K562 (cell line): ENCODE data around the gene LPIN2. TPM values are rescaled to one million over a fixed set of nuclear protein-coding genes. Genes with fewer than 3 reads are reported as not detected.

ENCODE experiments used
- BRF1 ChIP-seq: IDR thresholded peaks from 3 replicates; pipeline ENCODE4 v1.6.1; 2011; ENCODE audit warnings: borderline replicate concordance, mild to moderate bottlenecking; ENCODE audit not compliant: insufficient read length; ENCODE audit errors: extremely low read depth
- DMBX1 ChIP-seq: fragments of 250-450 bp; sonication (Bioruptor Pico); IDR thresholded peaks from 2 replicates; pipeline ENCODE4 v1.8.0; 2022; ENCODE audit warnings: inconsistent platforms, mild to moderate bottlenecking, moderate library complexity, borderline replicate concordance
- HLTF ChIP-seq: fragments of 450-650 bp; IDR thresholded peaks from 2 replicates; pipeline ENCODE4 v1.6.1; 2016
- MED1 ChIP-seq: sonication (generic); formaldehyde crosslinking; IDR thresholded peaks from 2 replicates; pipeline ENCODE4 v1.8.1; 2023; ENCODE audit warnings: missing genetic modification reagents, borderline replicate concordance
- POLR2H ChIP-seq: IDR thresholded peaks from 2 replicates; pipeline ENCODE4 v1.6.1; 2016; ENCODE audit warnings: missing genetic modification characterization, low read depth, mild to moderate bottlenecking, control low read depth, missing compliant biosample characterization, moderate library complexity
- RBM17 ChIP-seq: fragments of 200-400 bp; formaldehyde crosslinking; IDR thresholded peaks from 2 replicates; pipeline ENCODE4 v1.6.1; 2017; ENCODE audit warnings: low read depth, mild to moderate bottlenecking, low read length, borderline replicate concordance
- RNF2 ChIP-seq: sonication (generic); IDR thresholded peaks from 2 replicates; pipeline ENCODE4 v1.6.1; 2016
- SAFB2 ChIP-seq: fragments of 200-400 bp; formaldehyde crosslinking; IDR thresholded peaks from 2 replicates; pipeline ENCODE4 v1.6.1; 2018; ENCODE audit warnings: borderline replicate concordance, low read length, low read depth, moderate library complexity; ENCODE audit not compliant: severe bottlenecking
- TAL1 ChIP-seq: fragments of 450-650 bp; IDR thresholded peaks from 2 replicates; pipeline ENCODE4 v1.6.1; 2016; ENCODE audit warnings: mild to moderate bottlenecking
- TOE1 ChIP-seq, 2 experiments: fragments of 450-650 bp in 1 of 2; sonication (generic) in 1 of 2; formaldehyde crosslinking in 1 of 2; IDR thresholded peaks; 2 replicates each; pipeline versions ENCODE4 v1.7.1 to v1.8.0; 2016 to 2022; ENCODE audit warnings: borderline replicate concordance in 2 of 2, mild to moderate bottlenecking in 2 of 2, antibody characterized with exemption in 1 of 2, inconsistent platforms in 1 of 2, low read depth in 1 of 2, missing genetic modification reagents in 1 of 2, moderate library complexity in 1 of 2
- UBTF ChIP-seq, 2 experiments: IDR thresholded peaks; 2 replicates each; pipeline ENCODE4 v1.6.1; 2012; ENCODE audit warnings: improper control_type of control experiment in 2 of 2, low read depth in 2 of 2, low read length in 2 of 2, borderline replicate concordance in 1 of 2
- XRCC4 ChIP-seq: IDR thresholded peaks from one replicate; pipeline ENCODE4 v1.6.1; 2011; ENCODE audit not compliant: insufficient read depth, insufficient read length; ENCODE audit errors: extremely low read depth
- YBX1 ChIP-seq: fragments of 450-650 bp; IDR thresholded peaks from 2 replicates; pipeline ENCODE4 v1.7.1; 2016; ENCODE audit warnings: mild to moderate bottlenecking
- ZC3H11A ChIP-seq: IDR thresholded peaks from 2 replicates; pipeline ENCODE4 v1.6.1; 2012; ENCODE audit warnings: low read depth, low read length, improper control_type of control experiment
- ZNF165 ChIP-seq: fragments of 250-450 bp; sonication (Bioruptor Pico); IDR thresholded peaks from 2 replicates; pipeline ENCODE4 v1.4.0; 2020; ENCODE audit warnings: borderline replicate concordance
- ZNF175 ChIP-seq: fragments of 200-800 bp; sonication (Bioruptor generic); IDR thresholded peaks from 2 replicates; pipeline ENCODE4 v1.6.1; 2016; ENCODE audit warnings: low read depth, mild to moderate bottlenecking, missing genetic modification characterization, missing compliant biosample characterization
- ZNF780A ChIP-seq: fragments of 250-450 bp; sonication (Bioruptor Pico); IDR thresholded peaks from 2 replicates; pipeline ENCODE4 v1.5.0; 2021; ENCODE audit warnings: mild to moderate bottlenecking
- polyA plus RNA-seq, 8 experiments: library from polyadenylated mRNA; depleted of rRNA in 4 of 8; stranded (reverse) in 5 of 8; unstranded in 3 of 8; fragments of >200 nt; fragmentation: Nextera tagmentation in 2 of 8; fragmentation: Illumina TruSeq in 1 of 8; extraction: Ambion mirVana in 2 of 8; extraction: Trizol in 1 of 8; gene quantifications; 2 replicates each; pipeline versions ENCODE4 v1.2.1 to v1.2.3, GENCODE V29; 2011 to 2014; ENCODE audit warnings: inconsistent platforms in 1 of 8, missing spikeins in 1 of 8
- total RNA-seq, 7 experiments: library from RNA; depleted of rRNA in 6 of 7; stranded (reverse); fragments of >200 nt in 6 of 7; fragmentation: Illumina TruSeq in 2 of 7; extraction: Trizol in 2 of 7; gene quantifications; 2 replicates each; pipeline versions ENCODE4 v1.2.1 to v1.2.3, GENCODE V29; 2011 to 2021; ENCODE audit warnings: low replicate concordance in 1 of 7
- TF ChIP-seq, protein P1 (sequence below), 2 experiments: fragments of 450-650 bp in 1 of 2; sonication (generic) in 1 of 2; formaldehyde crosslinking in 1 of 2; IDR thresholded peaks in 1 of 2; conservative IDR thresholded peaks in 1 of 2; 2 replicates each; pipeline versions ENCODE4 v1.6.1 to v1.8.1; 2016 to 2023; ENCODE audit warnings: mild to moderate bottlenecking in 2 of 2, moderate library complexity in 2 of 2, inconsistent platforms in 1 of 2, missing genetic modification reagents in 1 of 2
- TF ChIP-seq, protein P2 (sequence below): fragments of 450-650 bp; formaldehyde crosslinking; IDR thresholded peaks from 2 replicates; pipeline ENCODE4 v1.4.0; 2020; ENCODE audit warnings: mild to moderate bottlenecking, moderate library complexity
- TF ChIP-seq, protein P3 (sequence below): fragments of 450-650 bp; IDR thresholded peaks from 2 replicates; pipeline ENCODE4 v1.6.1; 2017; ENCODE audit warnings: antibody characterized with exemption

The LPIN2 gene
- total and polyA plus RNA-seq, 9 of the 15 experiments (the other 6 are each of a cell fraction or from before 2014, with no cell fraction given), result 5.2 to 34.8 (median 24.6) TPM

- TF ChIP-seq, protein P1, sequence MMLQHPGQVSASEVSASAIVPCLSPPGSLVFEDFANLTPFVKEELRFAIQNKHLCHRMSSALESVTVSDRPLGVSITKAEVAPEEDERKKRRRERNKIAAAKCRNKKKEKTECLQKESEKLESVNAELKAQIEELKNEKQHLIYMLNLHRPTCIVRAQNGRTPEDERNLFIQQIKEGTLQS (IDR thresholded peaks at IDR 0.05), result 0 out of 2 replicates have a peak, but pooled peaks have one; percentile 13
- TF ChIP-seq, protein P1 (CRISPR knock-in tag; conservative IDR thresholded peaks at IDR 0.05), result no peak
- TF ChIP-seq ZNF780A (CRISPR knock-in tag) (no peak), TOE1 (IDR thresholded peaks at IDR 0.05; ENCODE audit: borderline replicate concordance) (0 out of 2 replicates have a peak, but pooled peaks have one; percentile 19), TOE1 (CRISPR knock-in tag; IDR thresholded peaks at IDR 0.05; ENCODE audit: borderline replicate concordance, low read depth) (no peak), DMBX1 (CRISPR knock-in tag) (peak; percentile 69; the same call in 1 of the 2 replicates), BRF1 (no peak), TAL1 (peak; percentile 70; the same call in 1 of the 2 replicates), HLTF (no peak), UBTF (IDR thresholded peaks at IDR 0.05; ENCODE audit: borderline replicate concordance in 1 of 2, low read depth in 2 of 2, low read length in 2 of 2) (no peak; a peak in 1 of 4 replicates), RBM17 (no peak), ZC3H11A (no peak), YBX1 (no peak), ZNF175 (CRISPR knock-in tag) (no peak), MED1 (CRISPR knock-in tag) (no peak), RNF2 (peak; percentile 76), POLR2H (no peak), ZNF165 (CRISPR knock-in tag) (no peak; the same call in 1 of the 2 replicates), XRCC4 (no peak), SAFB2 (no peak)
- TF ChIP-seq, protein P2, sequence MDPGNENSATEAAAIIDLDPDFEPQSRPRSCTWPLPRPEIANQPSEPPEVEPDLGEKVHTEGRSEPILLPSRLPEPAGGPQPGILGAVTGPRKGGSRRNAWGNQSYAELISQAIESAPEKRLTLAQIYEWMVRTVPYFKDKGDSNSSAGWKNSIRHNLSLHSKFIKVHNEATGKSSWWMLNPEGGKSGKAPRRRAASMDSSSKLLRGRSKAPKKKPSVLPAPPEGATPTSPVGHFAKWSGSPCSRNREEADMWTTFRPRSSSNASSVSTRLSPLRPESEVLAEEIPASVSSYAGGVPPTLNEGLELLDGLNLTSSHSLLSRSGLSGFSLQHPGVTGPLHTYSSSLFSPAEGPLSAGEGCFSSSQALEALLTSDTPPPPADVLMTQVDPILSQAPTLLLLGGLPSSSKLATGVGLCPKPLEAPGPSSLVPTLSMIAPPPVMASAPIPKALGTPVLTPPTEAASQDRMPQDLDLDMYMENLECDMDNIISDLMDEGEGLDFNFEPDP, result no peak
- TF ChIP-seq, protein P3, sequence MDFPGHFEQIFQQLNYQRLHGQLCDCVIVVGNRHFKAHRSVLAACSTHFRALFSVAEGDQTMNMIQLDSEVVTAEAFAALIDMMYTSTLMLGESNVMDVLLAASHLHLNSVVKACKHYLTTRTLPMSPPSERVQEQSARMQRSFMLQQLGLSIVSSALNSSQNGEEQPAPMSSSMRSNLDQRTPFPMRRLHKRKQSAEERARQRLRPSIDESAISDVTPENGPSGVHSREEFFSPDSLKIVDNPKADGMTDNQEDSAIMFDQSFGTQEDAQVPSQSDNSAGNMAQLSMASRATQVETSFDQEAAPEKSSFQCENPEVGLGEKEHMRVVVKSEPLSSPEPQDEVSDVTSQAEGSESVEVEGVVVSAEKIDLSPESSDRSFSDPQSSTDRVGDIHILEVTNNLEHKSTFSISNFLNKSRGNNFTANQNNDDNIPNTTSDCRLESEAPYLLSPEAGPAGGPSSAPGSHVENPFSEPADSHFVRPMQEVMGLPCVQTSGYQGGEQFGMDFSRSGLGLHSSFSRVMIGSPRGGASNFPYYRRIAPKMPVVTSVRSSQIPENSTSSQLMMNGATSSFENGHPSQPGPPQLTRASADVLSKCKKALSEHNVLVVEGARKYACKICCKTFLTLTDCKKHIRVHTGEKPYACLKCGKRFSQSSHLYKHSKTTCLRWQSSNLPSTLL, result no peak
These were observed 18.1 kb downstream of the LPIN2 start (continued) for GRCh38 chr18:2994603-2995432.
